H1 (cell line): Measurements from ENCODE around the gene VAT1L. TPM values are rescaled to one million over a fixed set of nuclear protein-coding genes. Genes with fewer than 3 reads are reported as not detected.

Source experiments
- HDAC6 ChIP-seq: IDR thresholded peaks from one replicate; pipeline ENCODE4 v1.7.1; 2012; ENCODE audit warnings: low read depth, mild to moderate bottlenecking, inconsistent platforms, low read length, moderate library complexity
- RFX5 ChIP-seq: IDR thresholded peaks from 2 replicates; pipeline ENCODE4 v1.6.1; 2011; ENCODE audit warnings: low read depth, low read length, improper control_type of control experiment, borderline replicate concordance
- polyA plus RNA-seq, 7 experiments: library from polyadenylated mRNA; depleted of rRNA in 3 of 7; stranded (reverse) in 5 of 7; unstranded in 2 of 7; fragments of >200 nt in 5 of 7; fragments of 200-250 nt in 2 of 7; gene quantifications; 1 replicate in 5 of 7; 2 replicates in 1 of 7; 4 replicates in 1 of 7; pipeline versions ENCODE4 v1.2.1 to v1.2.3, GENCODE V29; 2011 to 2013; ENCODE audit warnings: missing spikeins in 2 of 7, mixed read lengths in 2 of 7
- total RNA-seq: library from RNA; stranded (reverse); fragmentation: NEBNext Ultra II Directional; extraction: Animal tissue kit (Norgen Biotek cat#: 25700); gene quantifications from 2 replicates; pipeline ENCODE4 v1.2.1, GENCODE V29; 2021
- TF ChIP-seq, protein P1 (sequence below): IDR thresholded peaks from 2 replicates; pipeline ENCODE4 v1.6.1; 2012; ENCODE audit warnings: inconsistent platforms

VAT1L gene
- total and polyA plus RNA-seq, 2 of the 8 experiments (the other 6 are each of a cell fraction or from before 2014, with no cell fraction given), result 46.3 to 48.2 TPM

DNA sequence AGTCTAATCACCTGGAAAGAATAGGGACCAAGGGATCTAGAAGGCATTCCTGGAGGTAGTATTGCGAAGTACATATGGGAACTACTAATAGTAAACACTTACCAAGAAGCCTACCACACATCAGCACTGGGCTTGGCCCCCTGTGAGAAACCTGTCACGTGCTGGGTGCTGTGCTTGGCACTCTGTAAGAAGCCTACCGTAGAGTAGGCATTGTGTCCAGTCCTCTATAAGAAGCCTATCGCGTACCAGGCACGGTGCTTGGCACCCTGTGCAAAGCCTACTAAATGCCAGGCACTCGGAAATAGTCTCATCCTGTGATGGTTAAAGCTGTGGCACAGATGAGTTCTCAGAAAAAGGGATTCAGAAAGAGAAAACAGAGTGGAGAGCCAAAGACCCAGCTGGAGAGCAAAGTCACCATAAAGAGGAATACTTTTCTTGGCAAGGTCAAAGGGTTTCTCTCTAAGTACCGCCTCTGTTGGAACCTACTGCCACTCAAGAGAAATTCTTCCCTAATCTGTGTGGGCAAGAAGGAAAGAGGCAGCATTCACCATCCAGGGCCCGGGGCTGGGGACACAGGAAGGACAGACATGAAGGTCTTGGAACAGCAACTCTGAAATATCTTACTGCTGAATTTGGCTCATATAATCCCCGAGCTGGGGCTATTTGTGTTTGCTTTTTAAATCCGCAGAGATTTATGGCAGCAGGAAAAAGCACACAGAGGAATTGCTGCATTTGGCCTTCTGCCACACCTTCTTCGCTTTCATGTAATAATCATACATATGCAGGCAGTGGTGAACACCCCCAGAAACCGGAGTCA lies 81.8 kb downstream of the VAT1L start (continued):
- TF ChIP-seq, protein P1, sequence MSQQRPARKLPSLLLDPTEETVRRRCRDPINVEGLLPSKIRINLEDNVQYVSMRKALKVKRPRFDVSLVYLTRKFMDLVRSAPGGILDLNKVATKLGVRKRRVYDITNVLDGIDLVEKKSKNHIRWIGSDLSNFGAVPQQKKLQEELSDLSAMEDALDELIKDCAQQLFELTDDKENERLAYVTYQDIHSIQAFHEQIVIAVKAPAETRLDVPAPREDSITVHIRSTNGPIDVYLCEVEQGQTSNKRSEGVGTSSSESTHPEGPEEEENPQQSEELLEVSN, result no peak
- no peak for TF ChIP-seq HDAC6
- no peak for TF ChIP-seq RFX5
